Measurements from ENCODE around the gene PRICKLE3. TPM values are rescaled to one million over a fixed set of nuclear protein-coding genes. Genes with fewer than 3 reads are reported as not detected.

PRICKLE3 gene
- total RNA-seq, 1 donor = 3.3 TPM

DNA sequence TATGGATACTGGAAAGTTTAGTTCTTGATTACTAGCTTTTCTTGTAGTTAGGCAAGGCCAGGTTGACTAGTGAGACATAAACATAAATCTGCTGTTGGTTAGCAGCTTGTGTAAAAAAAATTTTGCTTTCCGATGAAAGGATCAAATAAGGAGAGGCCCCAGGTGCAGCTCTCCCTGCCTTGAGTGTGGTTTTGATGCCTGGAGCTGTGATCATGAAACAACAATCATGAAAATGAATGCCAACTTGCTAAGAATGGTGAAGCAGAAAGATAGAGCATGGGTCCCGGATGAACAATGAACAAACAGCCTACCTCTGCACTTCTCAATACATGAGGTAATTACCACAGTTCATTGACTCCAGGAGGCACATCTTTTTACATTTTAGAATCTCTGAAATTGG lies 28.2 kb upstream of the PRICKLE3 start:
- Histone ChIP-seq H3K9me3 (ENCODE audit: low read depth, low read length) (no peaks in the 10 kb centered on the region), H3K27me3 (ENCODE audit: insufficient read depth, low read length) (no peaks in the 10 kb centered on the region), H3K4me1 (ENCODE audit: insufficient read depth, low read length) (no peaks in the 10 kb centered on the region), H3K4me3 (ENCODE audit: low read length) (no peak overlapping the region)

DNA sequence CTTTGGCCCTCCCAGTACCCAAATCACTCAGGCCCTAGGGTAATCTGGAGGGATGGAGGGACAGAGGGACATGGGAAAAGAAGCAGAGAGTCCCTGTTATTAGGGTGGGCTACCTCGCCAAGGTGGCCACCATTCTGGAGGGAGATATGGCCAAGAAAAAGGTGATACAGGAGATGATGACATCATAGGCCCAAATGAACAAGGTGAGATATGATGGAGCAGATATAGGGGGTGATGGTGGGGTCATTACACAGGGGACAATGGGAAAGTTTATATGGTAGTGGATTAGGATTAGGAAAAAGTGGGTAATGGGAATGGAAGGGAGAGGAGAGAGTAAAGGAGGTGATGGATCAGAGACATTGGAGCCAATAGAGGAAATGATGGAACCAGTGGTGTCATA lies 26.7 kb upstream of the PRICKLE3 start:
- no peaks in the 10 kb centered on the region for H3K4me1 ChIP-seq (ENCODE audit: insufficient read depth, low read length)
- no peak overlapping the region for H3K4me3 ChIP-seq (ENCODE audit: low read length)
- no peaks in the 10 kb centered on the region for H3K27me3 ChIP-seq (ENCODE audit: insufficient read depth, low read length)
- H3K9me3 ChIP-seq (ENCODE audit: low read depth, low read length) = no peaks in the 10 kb centered on the region

DNA sequence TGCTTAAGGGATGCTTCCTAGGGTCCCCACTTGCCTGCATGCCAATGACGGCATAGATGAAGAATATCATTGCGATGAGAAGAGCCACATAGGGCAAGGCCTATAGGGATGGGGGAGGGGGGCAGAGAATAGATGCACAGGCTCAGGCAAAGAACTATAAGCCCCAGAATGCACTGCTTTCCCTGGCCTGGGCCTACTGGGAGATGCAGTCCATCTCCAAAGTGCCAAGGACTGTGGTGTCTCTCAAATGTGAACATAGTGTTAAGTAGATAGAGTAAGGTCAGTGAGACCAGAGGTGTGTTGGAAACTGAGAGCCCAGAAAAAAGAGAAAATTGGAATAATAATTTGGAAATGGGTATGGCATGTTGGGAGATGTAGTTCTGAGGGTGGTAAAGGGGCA lies 26.0 kb upstream of the PRICKLE3 start:
- Histone ChIP-seq H3K9me3 (ENCODE audit: low read depth, low read length) (no peaks in the 10 kb centered on the region), H3K27me3 (ENCODE audit: insufficient read depth, low read length) (no peaks in the 10 kb centered on the region), H3K4me3 (ENCODE audit: low read length) (no peak overlapping the region), H3K4me1 (ENCODE audit: insufficient read depth, low read length) (no peaks in the 10 kb centered on the region)

DNA sequence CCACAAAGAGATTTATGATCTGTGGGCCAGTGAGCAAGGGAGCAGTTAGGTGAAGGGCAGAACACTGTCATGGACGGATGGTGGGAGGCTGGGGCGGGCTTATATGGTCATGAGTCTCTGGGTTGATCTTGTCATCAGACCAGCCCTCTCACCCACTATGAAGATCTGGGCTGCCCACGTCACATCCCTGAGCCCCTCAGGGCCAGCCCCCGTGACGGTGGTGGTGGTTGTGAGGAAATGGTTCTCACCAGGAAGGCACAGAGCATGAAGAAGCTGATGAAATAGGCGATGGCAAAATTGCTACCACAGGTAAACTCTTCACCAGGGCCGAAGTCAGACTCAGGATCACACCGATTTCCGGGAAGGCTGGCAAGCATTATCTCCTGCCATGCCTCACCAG lies 24.9 kb upstream of the PRICKLE3 start:
- H3K4me3 ChIP-seq (ENCODE audit: low read length) = no peak overlapping the region
- no peaks in the 10 kb centered on the region for H3K9me3 ChIP-seq (ENCODE audit: low read depth, low read length)
- no peaks in the 10 kb centered on the region for H3K4me1 ChIP-seq (ENCODE audit: insufficient read depth, low read length)
- no peaks in the 10 kb centered on the region for H3K27me3 ChIP-seq (ENCODE audit: insufficient read depth, low read length)

DNA sequence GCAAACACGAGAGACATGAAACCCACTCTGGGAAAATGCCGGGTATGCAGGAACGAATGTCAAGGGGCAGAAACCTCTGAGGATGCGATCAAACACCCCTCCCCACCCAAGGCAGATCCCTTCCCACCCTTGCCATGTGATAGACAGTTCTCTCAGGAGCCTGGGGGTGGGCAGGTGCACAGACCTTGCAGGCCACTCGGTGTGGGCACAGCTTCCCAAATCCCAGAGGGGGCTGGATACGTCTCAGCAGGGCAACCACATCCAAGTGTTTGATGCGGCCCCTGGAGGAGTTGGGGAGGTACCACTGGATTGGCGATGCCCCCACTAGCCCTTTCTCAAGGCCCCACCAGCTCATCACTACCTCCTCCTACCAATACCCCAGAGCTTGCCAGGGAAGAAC lies 24.2 kb upstream of the PRICKLE3 start:
- Histone ChIP-seq H3K4me1 (ENCODE audit: insufficient read depth, low read length) (no peaks in the 10 kb centered on the region), H3K4me3 (ENCODE audit: low read length) (no peak overlapping the region), H3K9me3 (ENCODE audit: low read depth, low read length) (no peaks in the 10 kb centered on the region), H3K27me3 (ENCODE audit: insufficient read depth, low read length) (no peaks in the 10 kb centered on the region)

DNA sequence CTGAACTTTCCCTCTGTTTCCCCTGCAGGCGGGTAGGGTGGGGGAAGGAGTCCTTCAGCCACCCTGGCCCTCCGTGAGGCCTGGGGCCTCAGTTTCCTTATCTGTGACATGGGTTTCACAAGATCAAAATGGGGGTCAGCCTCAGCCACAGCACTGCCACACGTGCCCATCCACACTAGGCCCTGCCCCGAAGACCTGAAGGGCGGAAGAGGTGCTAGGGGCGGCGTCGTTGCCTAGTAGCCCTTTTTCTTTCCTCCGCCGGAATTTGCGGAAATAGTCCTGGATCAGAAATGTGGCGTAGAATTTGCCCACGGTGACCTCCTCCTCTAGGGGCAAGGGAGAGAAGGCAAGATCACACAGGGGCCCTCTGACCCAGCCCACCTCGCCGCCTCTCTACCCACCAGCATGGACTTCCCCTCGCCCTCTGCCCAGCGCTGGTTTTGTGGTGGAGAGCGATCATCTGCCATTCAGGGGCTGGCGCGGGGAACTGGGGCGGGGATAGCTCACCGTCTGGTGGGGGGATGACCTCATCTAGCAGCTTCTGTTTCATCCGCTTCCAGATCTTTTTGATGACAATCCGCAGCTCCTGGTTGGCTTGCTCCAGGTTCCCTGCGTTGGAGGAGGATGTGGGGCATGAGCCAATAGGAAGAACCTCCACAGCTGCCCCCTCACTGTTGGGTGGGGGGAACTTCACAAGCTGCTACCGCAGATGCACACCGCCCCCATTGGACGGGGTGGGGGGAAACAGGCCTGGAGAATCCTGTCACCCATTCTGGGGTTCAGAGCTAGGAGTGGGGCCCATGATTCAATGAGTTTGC lies 23.5 kb upstream of the PRICKLE3 start:
- H3K9me3 ChIP-seq (ENCODE audit: low read depth, low read length) = no peaks in the 10 kb centered on the region
- H3K4me1 ChIP-seq (ENCODE audit: insufficient read depth, low read length) = no peaks in the 10 kb centered on the region
- no peaks in the 10 kb centered on the region for H3K27me3 ChIP-seq (ENCODE audit: insufficient read depth, low read length)
- H3K4me3 ChIP-seq (ENCODE audit: low read length) = no peak overlapping the region

DNA sequence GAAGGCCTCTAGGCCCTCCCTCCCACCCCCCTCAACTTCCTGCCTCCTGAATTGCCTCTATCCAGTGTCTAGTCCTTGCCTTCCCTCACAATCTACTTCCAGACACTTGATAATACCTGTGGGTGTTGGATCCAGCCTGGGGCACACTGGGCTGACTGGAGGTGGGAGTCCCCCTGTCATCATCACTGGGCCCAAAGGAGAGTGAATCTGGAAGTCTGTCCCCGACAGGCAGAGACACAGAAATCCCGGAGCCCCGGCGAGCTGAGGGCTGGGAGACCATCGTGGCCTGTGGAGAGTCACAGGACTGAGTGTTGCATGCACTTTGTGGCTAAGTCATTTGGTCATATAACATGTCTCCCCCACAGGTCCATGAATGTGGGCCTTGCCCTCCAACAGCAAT lies 22.2 kb upstream of the PRICKLE3 start:
- Histone ChIP-seq H3K4me3 (ENCODE audit: low read length) (no peak overlapping the region), H3K4me1 (ENCODE audit: insufficient read depth, low read length) (no peaks in the 10 kb centered on the region), H3K9me3 (ENCODE audit: low read depth, low read length) (no peaks in the 10 kb centered on the region), H3K27me3 (ENCODE audit: insufficient read depth, low read length) (no peaks in the 10 kb centered on the region)

DNA sequence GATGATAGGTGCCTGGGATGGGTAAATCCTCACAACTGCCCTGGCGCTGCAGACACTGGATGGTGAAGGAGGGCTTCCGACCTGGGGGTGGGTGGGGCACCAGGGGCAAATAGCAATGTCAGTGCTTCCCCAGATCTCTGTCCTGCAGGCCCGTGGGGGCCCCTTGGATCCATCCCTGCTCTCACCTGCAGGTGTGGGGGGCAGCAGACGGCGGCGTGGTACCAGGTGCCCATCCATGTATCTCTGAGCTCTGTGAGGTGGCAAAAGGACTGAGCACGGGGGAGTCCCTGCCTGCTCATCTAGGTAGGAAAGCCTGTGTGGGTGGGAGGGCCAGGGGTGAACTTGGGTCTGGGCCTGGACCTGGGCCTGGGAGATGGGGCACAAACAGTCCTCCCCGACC lies 20.4 kb upstream of the PRICKLE3 start:
- Histone ChIP-seq H3K27me3 (ENCODE audit: insufficient read depth, low read length) (no peaks in the 10 kb centered on the region), H3K4me3 (ENCODE audit: low read length) (no peak overlapping the region), H3K4me1 (ENCODE audit: insufficient read depth, low read length) (no peaks in the 10 kb centered on the region), H3K9me3 (ENCODE audit: low read depth, low read length) (no peaks in the 10 kb centered on the region)

DNA sequence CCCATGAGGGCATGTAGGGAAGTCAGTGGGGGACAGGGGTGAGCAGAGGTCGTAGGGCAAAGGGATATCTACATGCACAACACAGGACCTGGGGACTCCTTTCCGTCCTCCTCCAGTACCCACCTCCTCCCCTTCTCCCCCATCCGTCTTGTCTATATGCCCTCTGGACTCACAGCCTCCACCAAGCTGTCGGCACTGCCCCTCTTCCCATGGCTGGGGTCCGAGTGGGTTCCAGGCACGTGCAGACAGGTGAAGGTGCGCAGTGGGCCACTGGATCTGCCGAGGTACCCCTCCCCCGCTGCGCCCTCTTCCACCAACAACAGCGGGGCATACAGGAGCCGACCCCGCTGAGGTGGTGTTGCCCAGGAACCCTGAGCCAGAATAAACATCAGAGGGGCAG lies 19.3 kb upstream of the PRICKLE3 start:
- Histone ChIP-seq H3K4me3 (ENCODE audit: low read length) (no peak overlapping the region), H3K27me3 (ENCODE audit: insufficient read depth, low read length) (no peaks in the 10 kb centered on the region)

DNA sequence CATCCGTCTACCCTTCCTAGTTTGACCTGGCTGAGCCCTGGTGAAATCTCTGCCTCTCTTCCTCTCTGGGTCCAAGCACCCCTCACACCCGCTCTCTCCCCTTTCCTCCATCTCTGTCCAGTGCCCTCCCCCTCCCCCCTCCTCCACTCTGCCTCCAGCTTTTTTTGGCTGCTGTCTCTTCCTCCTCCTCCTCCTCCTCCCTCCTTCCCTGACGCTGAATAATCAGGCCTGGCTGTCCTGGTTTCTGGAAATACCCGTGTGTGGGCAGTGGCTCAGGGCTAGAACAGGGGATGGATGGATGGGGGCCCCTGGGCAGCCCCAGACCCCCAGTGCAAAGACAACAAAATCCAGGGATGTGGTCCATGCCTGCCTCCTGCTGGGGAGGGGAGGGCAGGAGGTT lies 18.5 kb upstream of the PRICKLE3 start:
- H3K9me3 ChIP-seq (ENCODE audit: low read depth, low read length) = no peaks in the 10 kb centered on the region
- no peak overlapping the region for H3K4me3 ChIP-seq (ENCODE audit: low read length)
- no peaks in the 10 kb centered on the region for H3K27me3 ChIP-seq (ENCODE audit: insufficient read depth, low read length)
- peaks cover 6% of the 10 kb centered on the region for H3K4me1 ChIP-seq (ENCODE audit: insufficient read depth, low read length)

More for the DNA sequence above, 19.3 kb upstream of the PRICKLE3 start:
- peaks cover 3% of the 10 kb centered on the region for H3K4me1 ChIP-seq (ENCODE audit: insufficient read depth, low read length)
- no peaks in the 10 kb centered on the region for H3K9me3 ChIP-seq (ENCODE audit: low read depth, low read length)

DNA sequence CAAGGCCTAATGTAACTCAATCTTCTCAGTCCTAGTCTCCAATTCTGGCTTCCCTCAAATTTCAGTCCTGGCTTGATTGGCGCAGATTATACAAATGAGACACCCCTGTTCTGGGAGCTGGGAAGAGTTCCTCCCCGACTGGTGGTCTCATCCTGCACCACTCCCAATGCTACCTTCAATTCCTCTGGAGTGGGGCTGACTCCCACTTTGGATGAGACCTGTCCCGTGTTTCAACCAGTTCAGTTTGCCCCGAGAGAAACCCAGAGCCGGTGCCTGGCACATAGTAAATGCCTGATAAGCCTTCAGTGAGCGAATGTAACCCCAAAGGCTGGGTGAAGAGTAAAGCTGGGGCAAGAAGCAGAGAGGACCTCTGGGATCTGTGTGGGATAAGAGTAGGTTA lies 17.8 kb upstream of the PRICKLE3 start:
- Histone ChIP-seq H3K27me3 (ENCODE audit: insufficient read depth, low read length) (no peaks in the 10 kb centered on the region), H3K9me3 (ENCODE audit: low read depth, low read length) (no peaks in the 10 kb centered on the region), H3K4me3 (ENCODE audit: low read length) (no peak overlapping the region), H3K4me1 (ENCODE audit: insufficient read depth, low read length) (peaks cover 6% of the 10 kb centered on the region)

DNA sequence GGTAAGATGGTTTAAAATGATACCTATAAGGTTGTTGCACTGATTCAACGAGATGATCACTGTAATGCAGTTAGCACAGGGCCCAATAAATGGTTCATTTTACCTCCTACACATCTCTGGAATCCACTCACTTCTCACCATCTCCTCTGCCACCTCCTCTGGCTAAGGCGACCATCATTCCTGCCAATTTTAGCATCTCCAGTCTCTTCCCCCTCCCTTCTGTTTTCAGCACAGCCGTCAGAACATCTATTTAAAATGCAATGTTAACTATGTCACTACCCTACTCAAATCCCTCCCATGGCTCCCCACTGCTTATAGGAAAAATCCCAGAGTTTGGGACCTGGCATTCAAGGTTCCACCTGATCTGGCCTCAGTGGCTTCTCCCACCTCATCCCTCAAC lies 17.4 kb upstream of the PRICKLE3 start:
- Histone ChIP-seq H3K4me3 (ENCODE audit: low read length) (no peak overlapping the region), H3K4me1 (ENCODE audit: insufficient read depth, low read length) (peaks cover 6% of the 10 kb centered on the region), H3K9me3 (ENCODE audit: low read depth, low read length) (no peaks in the 10 kb centered on the region), H3K27me3 (ENCODE audit: insufficient read depth, low read length) (no peaks in the 10 kb centered on the region)

DNA sequence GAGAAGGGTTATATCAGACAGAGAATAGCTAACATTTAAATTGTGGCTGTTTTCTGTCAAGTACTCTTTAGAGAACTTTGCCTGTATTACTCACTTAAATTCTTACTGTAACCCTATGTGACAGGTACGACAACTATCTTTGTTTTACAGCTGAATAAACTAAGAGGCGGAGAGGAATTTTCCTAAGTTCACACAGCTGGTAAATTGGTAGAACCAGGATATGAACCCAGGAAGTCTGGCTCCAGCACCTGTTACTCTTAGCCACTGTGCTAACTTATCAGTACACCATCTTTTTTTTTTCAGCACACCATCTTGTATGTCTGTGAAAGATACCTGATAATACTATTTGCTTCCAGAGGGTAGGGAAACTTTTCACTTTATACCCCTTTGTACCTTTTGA lies 15.8 kb upstream of the PRICKLE3 start:
- Histone ChIP-seq H3K4me1 (ENCODE audit: insufficient read depth, low read length) (peaks cover 6% of the 10 kb centered on the region), H3K27me3 (ENCODE audit: insufficient read depth, low read length) (no peaks in the 10 kb centered on the region), H3K4me3 (ENCODE audit: low read length) (no peak overlapping the region), H3K9me3 (ENCODE audit: low read depth, low read length) (no peaks in the 10 kb centered on the region)

DNA sequence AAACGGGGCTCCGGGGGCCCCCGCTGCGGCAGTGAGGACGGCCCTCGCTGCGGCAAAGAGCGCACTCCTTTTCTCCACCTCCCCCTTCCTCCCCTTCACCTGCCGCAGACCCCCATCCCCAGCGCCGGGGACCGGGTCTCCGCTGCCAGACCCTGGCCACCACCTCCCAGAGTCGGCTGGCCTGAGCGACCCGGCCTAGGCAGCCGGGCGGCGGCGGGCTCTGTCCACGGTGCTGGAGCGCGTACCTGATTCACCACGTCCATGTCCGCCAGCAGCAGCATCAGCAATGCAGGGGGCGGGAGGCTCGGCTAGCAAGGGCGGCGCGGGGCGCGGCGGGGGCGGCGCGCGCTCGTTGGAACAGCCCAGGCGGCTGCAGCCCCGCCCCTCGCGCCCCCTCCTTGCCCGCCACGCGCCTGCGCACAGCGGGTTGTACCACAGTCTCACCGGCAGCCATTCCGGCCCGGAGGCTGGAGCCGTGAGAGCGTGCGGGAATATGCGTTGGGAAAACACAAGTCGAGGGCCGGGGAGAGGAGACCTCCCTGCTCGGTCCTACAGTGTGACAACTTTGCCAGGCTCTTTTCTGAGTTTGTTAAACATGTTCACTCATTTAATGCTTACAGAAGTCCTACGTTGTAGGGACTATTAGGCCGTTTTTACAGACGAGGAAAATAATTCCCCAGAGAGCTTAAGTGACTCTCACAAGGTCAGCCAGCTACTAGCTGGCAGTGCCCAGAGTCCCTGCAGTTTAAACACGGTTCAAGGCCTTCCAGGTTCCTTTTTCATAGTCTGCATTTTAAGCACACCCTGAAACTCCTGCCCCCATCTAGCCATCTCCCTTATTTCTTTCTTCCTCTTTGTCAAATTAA lies 14.0 kb upstream of the PRICKLE3 start, which contains the start of gene SYP:
Gene SYP (minus strand): TSS at position 288 of the 866 bp plus-strand sequence. CDS start 7 bp downstream, at position 281.
- Histone ChIP-seq H3K9me3 (ENCODE audit: low read depth, low read length) (no peaks in the 10 kb centered on the region), H3K4me3 (ENCODE audit: low read length) (peak within 1 kb of the TSS; percentile 28), H3K27me3 (ENCODE audit: insufficient read depth, low read length) (no peaks in the 10 kb centered on the region), H3K4me1 (ENCODE audit: insufficient read depth, low read length) (peaks cover 6% of the 10 kb centered on the region)

DNA sequence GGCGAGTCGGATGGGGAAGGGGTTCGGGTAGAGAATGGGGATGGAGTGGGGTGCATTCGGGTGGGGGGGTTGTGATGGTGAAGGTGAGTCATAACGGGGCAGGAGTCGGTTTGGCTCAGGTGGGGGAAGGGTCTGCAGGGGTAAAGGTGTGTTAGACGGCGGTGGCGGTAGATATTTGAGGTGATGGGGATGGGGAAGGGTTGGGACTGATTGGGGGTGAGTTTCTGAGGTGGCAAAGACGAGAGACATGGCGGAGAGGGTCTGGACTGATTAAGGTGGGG lies 13.1 kb upstream of the PRICKLE3 start:
- Histone ChIP-seq H3K4me1 (ENCODE audit: insufficient read depth, low read length) (peaks cover 6% of the 10 kb centered on the region), H3K4me3 (ENCODE audit: low read length) (no peak overlapping the region), H3K9me3 (ENCODE audit: low read depth, low read length) (no peaks in the 10 kb centered on the region)

More for the DNA sequence above, 13.1 kb upstream of the PRICKLE3 start:
- no peaks in the 10 kb centered on the region for H3K27me3 ChIP-seq (ENCODE audit: insufficient read depth, low read length)

Measured in mononuclear cell (primary cell).